ENCODE measurements around the gene LGALS14. TPM values are rescaled to one million over a fixed set of nuclear protein-coding genes. Genes with fewer than 3 reads are reported as not detected.

Gene LGALS14
- total and polyA plus RNA-seq, 10 of the 15 experiments (the other 5 are each of a cell fraction or from before 2014, with no cell fraction given) = 5.1 to 34.6 (median 7.3) TPM

DNA sequence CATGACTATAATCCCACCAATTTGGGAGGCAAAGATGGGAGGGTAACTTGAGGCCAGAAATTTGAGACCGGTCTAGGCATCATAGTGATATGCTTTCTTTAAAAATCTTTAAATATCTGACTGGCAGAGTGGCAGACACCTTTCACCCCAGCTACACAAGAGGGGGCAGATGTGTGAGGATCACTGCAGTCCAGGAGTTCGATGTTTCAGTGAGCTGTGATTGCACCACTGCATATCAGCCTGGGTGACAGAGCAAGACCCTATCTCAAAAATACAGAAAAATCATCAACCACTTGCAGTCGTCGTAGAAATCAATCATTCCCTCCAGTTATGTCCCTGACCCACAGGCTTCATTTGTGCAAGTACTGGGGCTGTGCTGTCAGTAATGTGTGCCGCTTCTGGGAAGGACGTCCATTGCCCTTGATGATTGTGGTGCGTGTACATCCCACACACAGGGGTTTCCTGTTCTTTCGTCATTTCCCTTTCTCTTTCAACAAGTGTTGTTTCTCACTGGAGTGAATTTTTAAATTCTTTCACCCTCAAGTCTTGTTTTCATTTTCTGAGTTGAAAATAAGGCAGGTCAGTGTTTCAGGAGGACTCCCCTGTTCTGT is 1.4 kb downstream of the LGALS14 start:
- SMC1A ChIA-PET (ENCODE audit: uncharacterized antibody, unreplicated experiment) = interaction anchor here (8.1 kb wide), 1 partner anchor 30 kb away, joined by 113 read pairs; no protein-coding TSS in a partner anchor
- Histone ChIP-seq H3K4me3 (peak overlapping the region; percentile 58; the same call in 1 of the 2 replicates), H3K9me3 (replicated peaks; ENCODE audit: control insufficient read depth, insufficient read depth, low read length) (no peaks in the 10 kb centered on the region; the same call in 2 of the 3 replicates), H3K4me1 (ENCODE audit: control insufficient read depth, insufficient read depth, low read length) (peaks cover 83% of the 10 kb centered on the region), H3K27me3 (replicated peaks in 1 of 2; ENCODE audit: control insufficient read depth in 2 of 2, insufficient read depth in 2 of 2, low read length in 1 of 2) (no peaks in the 10 kb centered on the region), H3K27ac (ENCODE audit: control insufficient read depth, insufficient read depth) (peak overlapping the region; percentile 88), H3K36me3 (ENCODE audit: control insufficient read depth in 2 of 2, insufficient read depth in 2 of 2, low read length in 1 of 2) (no peaks in the 10 kb centered on the region), H3K9ac (ENCODE audit: control insufficient read depth, insufficient read depth, low read length) (peak overlapping the region; percentile 31), H2AFZ (ENCODE audit: control insufficient read depth, low read depth, low read length) (peak overlapping the region; percentile 10; the same call in 1 of the 2 replicates), H3K79me2 (ENCODE audit: control insufficient read depth, insufficient read depth, low read length) (peaks cover 2% of the 10 kb centered on the region), H3K4me2 (ENCODE audit: control insufficient read depth, insufficient read depth) (peak overlapping the region; percentile 92), H4K20me1 (ENCODE audit: control insufficient read depth, insufficient read depth) (no peaks in the 10 kb centered on the region)
- no peak for DNase-seq (ENCODE audit: low read depth, low spot score)
- CTCF ChIA-PET = interaction anchor here (0.9 to 9.3 kb wide), 5 partner anchors 24 to 87 kb away, joined by 3 to 103 read pairs (median 3); no protein-coding TSS in a partner anchor
- intact Hi-C loops (cut with micrococcal nuclease; ENCODE audit: unreplicated experiment) (loop anchor here (5.0 kb wide), 1 partner anchor 37 kb away; no protein-coding TSS in a partner anchor), in situ Hi-C loops (cut with MboI) (no loop called here)
- RAD21 ChIA-PET (ENCODE audit: unreplicated experiment) = interaction anchor here (1.0 to 2.5 kb wide), 3 partner anchors 15 to 29 kb away, joined by 3 to 11 read pairs (median 9); no protein-coding TSS in a partner anchor
- WGBS (ENCODE audit: insufficient coverage, insufficient replicate concordance, low lambda C conversion rate, missing lambda C conversion rate) = 34% methylated on average over 8 of the region's 8 CpGs
- no TSS peak for BruUV-seq (replicated peaks)
- peak; percentile 27 for ATAC-seq
- FAIRE-seq = no peak
- POLR2A ChIA-PET = interaction anchor here (1.2 kb wide), 1 partner anchor 26 kb away, joined by 5 read pairs; no protein-coding TSS in a partner anchor
- TF ChIP-seq NRF1 (conservative IDR thresholded peaks at IDR 0.05; ENCODE audit: low read depth, low read length) = no peak
- TF ChIP-seq BRCA1 (IDR thresholded peaks at IDR 0.05; ENCODE audit: low read depth, low read length) = no peak
- TF ChIP-seq, protein P1, sequence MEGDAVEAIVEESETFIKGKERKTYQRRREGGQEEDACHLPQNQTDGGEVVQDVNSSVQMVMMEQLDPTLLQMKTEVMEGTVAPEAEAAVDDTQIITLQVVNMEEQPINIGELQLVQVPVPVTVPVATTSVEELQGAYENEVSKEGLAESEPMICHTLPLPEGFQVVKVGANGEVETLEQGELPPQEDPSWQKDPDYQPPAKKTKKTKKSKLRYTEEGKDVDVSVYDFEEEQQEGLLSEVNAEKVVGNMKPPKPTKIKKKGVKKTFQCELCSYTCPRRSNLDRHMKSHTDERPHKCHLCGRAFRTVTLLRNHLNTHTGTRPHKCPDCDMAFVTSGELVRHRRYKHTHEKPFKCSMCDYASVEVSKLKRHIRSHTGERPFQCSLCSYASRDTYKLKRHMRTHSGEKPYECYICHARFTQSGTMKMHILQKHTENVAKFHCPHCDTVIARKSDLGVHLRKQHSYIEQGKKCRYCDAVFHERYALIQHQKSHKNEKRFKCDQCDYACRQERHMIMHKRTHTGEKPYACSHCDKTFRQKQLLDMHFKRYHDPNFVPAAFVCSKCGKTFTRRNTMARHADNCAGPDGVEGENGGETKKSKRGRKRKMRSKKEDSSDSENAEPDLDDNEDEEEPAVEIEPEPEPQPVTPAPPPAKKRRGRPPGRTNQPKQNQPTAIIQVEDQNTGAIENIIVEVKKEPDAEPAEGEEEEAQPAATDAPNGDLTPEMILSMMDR (IDR thresholded peaks at IDR 0.05 in 2 of 3, conservative IDR thresholded peaks at IDR 0.05 in 1 of 3; ENCODE audit: control insufficient read depth in 2 of 3, extremely low read depth in 1 of 3, insufficient read depth in 1 of 3, low read depth in 3 of 3, low read length in 3 of 3) = no peak
- TF ChIP-seq SMARCA5 (IDR thresholded peaks at IDR 0.05) = no peak
- TF ChIP-seq MEF2A (IDR thresholded peaks at IDR 0.05; ENCODE audit: insufficient read depth, low read depth, low read length) = no peak
- no peak for TF ChIP-seq SIX5 (IDR thresholded peaks at IDR 0.05; ENCODE audit: low read depth, low read length, severe bottlenecking)
- TF ChIP-seq SMAD5 (IDR thresholded peaks at IDR 0.05; ENCODE audit: low read depth) = no peak
- TF ChIP-seq FOXM1 (IDR thresholded peaks at IDR 0.05; ENCODE audit: low read depth, low read length) = no peak
- no peak for TF ChIP-seq CHD2 (IDR thresholded peaks at IDR 0.05; ENCODE audit: borderline replicate concordance, low read depth, low read length)
- no peak for TF ChIP-seq SMAD1 (IDR thresholded peaks at IDR 0.05; ENCODE audit: low read depth, partially characterized antibody)
- TF ChIP-seq CBX5 (IDR thresholded peaks at IDR 0.05; ENCODE audit: low read depth) = no peak
- TF ChIP-seq TCF12 (IDR thresholded peaks at IDR 0.05; ENCODE audit: low read depth, low read length) = no peak
- TF ChIP-seq EED (IDR thresholded peaks at IDR 0.05; ENCODE audit: low read depth) = peak; percentile 57; the same call in 1 of the 2 replicates
- no peak for TF ChIP-seq TCF3 (IDR thresholded peaks at IDR 0.05; ENCODE audit: borderline replicate concordance, insufficient read depth, low read depth, low read length)
- no peak for TF ChIP-seq SPI1 (IDR thresholded peaks at IDR 0.05; ENCODE audit: borderline replicate concordance, insufficient read depth, low read depth, low read length)
- TF ChIP-seq, protein P2, sequence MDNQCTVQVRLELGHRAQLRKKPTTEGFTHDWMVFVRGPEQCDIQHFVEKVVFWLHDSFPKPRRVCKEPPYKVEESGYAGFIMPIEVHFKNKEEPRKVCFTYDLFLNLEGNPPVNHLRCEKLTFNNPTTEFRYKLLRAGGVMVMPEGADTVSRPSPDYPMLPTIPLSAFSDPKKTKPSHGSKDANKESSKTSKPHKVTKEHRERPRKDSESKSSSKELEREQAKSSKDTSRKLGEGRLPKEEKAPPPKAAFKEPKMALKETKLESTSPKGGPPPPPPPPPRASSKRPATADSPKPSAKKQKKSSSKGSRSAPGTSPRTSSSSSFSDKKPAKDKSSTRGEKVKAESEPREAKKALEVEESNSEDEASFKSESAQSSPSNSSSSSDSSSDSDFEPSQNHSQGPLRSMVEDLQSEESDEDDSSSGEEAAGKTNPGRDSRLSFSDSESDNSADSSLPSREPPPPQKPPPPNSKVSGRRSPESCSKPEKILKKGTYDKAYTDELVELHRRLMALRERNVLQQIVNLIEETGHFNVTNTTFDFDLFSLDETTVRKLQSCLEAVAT (IDR thresholded peaks at IDR 0.05) = peak; percentile 74; the same call in 1 of the 2 replicates
- TF ChIP-seq HDAC6 (IDR thresholded peaks at IDR 0.05; ENCODE audit: unreplicated experiment) = no peak
- 0 out of 2 replicates have a peak, but pooled peaks have one; percentile 29 for TF ChIP-seq POLR2A (IDR thresholded peaks at IDR 0.05; ENCODE audit: low read depth, low read length)
- no peak for TF ChIP-seq SP1 (IDR thresholded peaks at IDR 0.05; ENCODE audit: low read depth, low read length)
- TF ChIP-seq JUND (IDR thresholded peaks at IDR 0.05; ENCODE audit: low read depth, low read length) = no peak
- TF ChIP-seq CHD1 (IDR thresholded peaks at IDR 0.05; ENCODE audit: low read depth, low read length) = no peak
- 0 out of 2 replicates have a peak, but pooled peaks have one; percentile 32 for TF ChIP-seq TBL1XR1 (IDR thresholded peaks at IDR 0.05; ENCODE audit: low read depth, low read length)
- peak; percentile 39; the same call in 1 of the 2 replicates for TF ChIP-seq NBN (IDR thresholded peaks at IDR 0.05)

Measured in GM12878 (cell line).